H1 (cell line): ENCODE measurements around the gene FXYD5. TPM values are rescaled to one million over a fixed set of nuclear protein-coding genes. Genes with fewer than 3 reads are reported as not detected.

Source experiments
- polyA plus RNA-seq, 7 experiments: library from polyadenylated mRNA; depleted of rRNA in 3 of 7; stranded (reverse) in 5 of 7; unstranded in 2 of 7; fragments of >200 nt in 5 of 7; fragments of 200-250 nt in 2 of 7; gene quantifications; 1 replicate in 5 of 7; 2 replicates in 1 of 7; 4 replicates in 1 of 7; pipeline versions ENCODE4 v1.2.1 to v1.2.3, GENCODE V29; 2011 to 2013; ENCODE audit warnings: missing spikeins in 2 of 7, mixed read lengths in 2 of 7
- total RNA-seq: library from RNA; stranded (reverse); fragmentation: NEBNext Ultra II Directional; extraction: Animal tissue kit (Norgen Biotek cat#: 25700); gene quantifications from 2 replicates; pipeline ENCODE4 v1.2.1, GENCODE V29; 2021
- TF ChIP-seq, protein P1 (sequence below): fragments of 300-600 bp; sonication (generic); IDR thresholded peaks from 2 replicates; pipeline ENCODE4 v1.7.1; 2012; ENCODE audit warnings: low read length, moderate library complexity, mild to moderate bottlenecking, inconsistent platforms; ENCODE audit not compliant: insufficient replicate concordance

The FXYD5 gene
- total and polyA plus RNA-seq, 2 of the 8 experiments (the other 6 are each of a cell fraction or from before 2014, with no cell fraction given) = 99.0 to 191 TPM

DNA sequence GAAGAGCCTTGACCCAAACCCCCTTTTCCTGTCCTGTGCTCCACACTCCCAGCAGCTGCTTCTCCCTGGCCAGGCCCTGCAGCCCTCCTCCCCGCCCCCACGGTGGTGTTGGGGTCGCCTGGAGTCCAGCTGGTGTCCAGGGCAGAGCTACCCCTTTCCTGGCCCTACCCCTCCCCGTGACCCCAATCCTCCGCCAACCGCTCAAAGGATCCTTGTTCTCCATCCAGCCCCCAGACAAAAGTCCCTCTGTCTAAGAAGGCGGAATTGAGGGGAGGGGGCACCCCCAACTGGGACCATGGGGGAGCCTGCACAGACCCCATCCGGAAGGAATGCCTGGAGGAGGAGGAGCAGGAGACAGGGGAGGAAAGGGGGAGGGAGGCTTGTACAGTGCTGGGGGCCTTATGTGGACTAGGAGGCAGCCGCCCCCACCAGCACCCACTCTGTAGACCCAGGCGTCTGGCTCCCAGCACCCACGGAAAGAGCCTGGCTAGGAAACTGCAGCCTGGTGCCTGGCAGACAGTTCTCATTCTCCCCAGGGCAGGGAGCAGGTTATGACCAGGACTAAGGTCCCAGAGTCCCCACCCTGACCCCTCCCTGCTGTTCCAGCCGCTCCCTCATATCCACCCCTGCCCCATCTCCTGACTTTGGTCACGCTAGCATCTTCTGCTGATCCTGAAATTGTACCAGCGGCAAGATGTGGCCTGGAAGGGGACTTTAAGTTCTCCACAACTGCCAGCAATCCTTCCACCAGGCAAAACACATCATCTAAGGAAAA is 39.2 kb upstream of the FXYD5 start, which contains the start of gene FXYD3 (continued):
- TF ChIP-seq, protein P1, sequence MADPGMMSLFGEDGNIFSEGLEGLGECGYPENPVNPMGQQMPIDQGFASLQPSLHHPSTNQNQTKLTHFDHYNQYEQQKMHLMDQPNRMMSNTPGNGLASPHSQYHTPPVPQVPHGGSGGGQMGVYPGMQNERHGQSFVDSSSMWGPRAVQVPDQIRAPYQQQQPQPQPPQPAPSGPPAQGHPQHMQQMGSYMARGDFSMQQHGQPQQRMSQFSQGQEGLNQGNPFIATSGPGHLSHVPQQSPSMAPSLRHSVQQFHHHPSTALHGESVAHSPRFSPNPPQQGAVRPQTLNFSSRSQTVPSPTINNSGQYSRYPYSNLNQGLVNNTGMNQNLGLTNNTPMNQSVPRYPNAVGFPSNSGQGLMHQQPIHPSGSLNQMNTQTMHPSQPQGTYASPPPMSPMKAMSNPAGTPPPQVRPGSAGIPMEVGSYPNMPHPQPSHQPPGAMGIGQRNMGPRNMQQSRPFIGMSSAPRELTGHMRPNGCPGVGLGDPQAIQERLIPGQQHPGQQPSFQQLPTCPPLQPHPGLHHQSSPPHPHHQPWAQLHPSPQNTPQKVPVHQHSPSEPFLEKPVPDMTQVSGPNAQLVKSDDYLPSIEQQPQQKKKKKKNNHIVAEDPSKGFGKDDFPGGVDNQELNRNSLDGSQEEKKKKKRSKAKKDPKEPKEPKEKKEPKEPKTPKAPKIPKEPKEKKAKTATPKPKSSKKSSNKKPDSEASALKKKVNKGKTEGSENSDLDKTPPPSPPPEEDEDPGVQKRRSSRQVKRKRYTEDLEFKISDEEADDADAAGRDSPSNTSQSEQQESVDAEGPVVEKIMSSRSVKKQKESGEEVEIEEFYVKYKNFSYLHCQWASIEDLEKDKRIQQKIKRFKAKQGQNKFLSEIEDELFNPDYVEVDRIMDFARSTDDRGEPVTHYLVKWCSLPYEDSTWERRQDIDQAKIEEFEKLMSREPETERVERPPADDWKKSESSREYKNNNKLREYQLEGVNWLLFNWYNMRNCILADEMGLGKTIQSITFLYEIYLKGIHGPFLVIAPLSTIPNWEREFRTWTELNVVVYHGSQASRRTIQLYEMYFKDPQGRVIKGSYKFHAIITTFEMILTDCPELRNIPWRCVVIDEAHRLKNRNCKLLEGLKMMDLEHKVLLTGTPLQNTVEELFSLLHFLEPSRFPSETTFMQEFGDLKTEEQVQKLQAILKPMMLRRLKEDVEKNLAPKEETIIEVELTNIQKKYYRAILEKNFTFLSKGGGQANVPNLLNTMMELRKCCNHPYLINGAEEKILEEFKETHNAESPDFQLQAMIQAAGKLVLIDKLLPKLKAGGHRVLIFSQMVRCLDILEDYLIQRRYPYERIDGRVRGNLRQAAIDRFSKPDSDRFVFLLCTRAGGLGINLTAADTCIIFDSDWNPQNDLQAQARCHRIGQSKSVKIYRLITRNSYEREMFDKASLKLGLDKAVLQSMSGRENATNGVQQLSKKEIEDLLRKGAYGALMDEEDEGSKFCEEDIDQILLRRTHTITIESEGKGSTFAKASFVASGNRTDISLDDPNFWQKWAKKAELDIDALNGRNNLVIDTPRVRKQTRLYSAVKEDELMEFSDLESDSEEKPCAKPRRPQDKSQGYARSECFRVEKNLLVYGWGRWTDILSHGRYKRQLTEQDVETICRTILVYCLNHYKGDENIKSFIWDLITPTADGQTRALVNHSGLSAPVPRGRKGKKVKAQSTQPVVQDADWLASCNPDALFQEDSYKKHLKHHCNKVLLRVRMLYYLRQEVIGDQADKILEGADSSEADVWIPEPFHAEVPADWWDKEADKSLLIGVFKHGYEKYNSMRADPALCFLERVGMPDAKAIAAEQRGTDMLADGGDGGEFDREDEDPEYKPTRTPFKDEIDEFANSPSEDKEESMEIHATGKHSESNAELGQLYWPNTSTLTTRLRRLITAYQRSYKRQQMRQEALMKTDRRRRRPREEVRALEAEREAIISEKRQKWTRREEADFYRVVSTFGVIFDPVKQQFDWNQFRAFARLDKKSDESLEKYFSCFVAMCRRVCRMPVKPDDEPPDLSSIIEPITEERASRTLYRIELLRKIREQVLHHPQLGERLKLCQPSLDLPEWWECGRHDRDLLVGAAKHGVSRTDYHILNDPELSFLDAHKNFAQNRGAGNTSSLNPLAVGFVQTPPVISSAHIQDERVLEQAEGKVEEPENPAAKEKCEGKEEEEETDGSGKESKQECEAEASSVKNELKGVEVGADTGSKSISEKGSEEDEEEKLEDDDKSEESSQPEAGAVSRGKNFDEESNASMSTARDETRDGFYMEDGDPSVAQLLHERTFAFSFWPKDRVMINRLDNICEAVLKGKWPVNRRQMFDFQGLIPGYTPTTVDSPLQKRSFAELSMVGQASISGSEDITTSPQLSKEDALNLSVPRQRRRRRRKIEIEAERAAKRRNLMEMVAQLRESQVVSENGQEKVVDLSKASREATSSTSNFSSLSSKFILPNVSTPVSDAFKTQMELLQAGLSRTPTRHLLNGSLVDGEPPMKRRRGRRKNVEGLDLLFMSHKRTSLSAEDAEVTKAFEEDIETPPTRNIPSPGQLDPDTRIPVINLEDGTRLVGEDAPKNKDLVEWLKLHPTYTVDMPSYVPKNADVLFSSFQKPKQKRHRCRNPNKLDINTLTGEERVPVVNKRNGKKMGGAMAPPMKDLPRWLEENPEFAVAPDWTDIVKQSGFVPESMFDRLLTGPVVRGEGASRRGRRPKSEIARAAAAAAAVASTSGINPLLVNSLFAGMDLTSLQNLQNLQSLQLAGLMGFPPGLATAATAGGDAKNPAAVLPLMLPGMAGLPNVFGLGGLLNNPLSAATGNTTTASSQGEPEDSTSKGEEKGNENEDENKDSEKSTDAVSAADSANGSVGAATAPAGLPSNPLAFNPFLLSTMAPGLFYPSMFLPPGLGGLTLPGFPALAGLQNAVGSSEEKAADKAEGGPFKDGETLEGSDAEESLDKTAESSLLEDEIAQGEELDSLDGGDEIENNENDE = no peak
